D721Med (cell line): Measurements from ENCODE around the gene RICTOR.

Source experiments
- DNase-seq: peaks from one replicate; pipeline ENCODE4 v3.0.0; 2011; ENCODE audit warnings: low spot score; ENCODE audit not compliant: insufficient read length
- FAIRE-seq: peaks from 2 replicates; lab custom pipeline; 2011; peaks lifted over from hg19 to GRCh38; lab: Jason Lieb, UNC
- CTCF ChIP-seq: IDR thresholded peaks from 2 replicates; pipeline ENCODE4 v1.5.1; 2012; ENCODE audit warnings: mild to moderate bottlenecking, control low read depth; ENCODE audit not compliant: insufficient read depth; ENCODE audit errors: missing control alignments

RICTOR gene, protein sequence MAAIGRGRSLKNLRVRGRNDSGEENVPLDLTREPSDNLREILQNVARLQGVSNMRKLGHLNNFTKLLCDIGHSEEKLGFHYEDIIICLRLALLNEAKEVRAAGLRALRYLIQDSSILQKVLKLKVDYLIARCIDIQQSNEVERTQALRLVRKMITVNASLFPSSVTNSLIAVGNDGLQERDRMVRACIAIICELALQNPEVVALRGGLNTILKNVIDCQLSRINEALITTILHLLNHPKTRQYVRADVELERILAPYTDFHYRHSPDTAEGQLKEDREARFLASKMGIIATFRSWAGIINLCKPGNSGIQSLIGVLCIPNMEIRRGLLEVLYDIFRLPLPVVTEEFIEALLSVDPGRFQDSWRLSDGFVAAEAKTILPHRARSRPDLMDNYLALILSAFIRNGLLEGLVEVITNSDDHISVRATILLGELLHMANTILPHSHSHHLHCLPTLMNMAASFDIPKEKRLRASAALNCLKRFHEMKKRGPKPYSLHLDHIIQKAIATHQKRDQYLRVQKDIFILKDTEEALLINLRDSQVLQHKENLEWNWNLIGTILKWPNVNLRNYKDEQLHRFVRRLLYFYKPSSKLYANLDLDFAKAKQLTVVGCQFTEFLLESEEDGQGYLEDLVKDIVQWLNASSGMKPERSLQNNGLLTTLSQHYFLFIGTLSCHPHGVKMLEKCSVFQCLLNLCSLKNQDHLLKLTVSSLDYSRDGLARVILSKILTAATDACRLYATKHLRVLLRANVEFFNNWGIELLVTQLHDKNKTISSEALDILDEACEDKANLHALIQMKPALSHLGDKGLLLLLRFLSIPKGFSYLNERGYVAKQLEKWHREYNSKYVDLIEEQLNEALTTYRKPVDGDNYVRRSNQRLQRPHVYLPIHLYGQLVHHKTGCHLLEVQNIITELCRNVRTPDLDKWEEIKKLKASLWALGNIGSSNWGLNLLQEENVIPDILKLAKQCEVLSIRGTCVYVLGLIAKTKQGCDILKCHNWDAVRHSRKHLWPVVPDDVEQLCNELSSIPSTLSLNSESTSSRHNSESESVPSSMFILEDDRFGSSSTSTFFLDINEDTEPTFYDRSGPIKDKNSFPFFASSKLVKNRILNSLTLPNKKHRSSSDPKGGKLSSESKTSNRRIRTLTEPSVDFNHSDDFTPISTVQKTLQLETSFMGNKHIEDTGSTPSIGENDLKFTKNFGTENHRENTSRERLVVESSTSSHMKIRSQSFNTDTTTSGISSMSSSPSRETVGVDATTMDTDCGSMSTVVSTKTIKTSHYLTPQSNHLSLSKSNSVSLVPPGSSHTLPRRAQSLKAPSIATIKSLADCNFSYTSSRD (N-terminal part only)

GRCh38 chr5:39074017-39074814 is at the start of gene RICTOR:
TSS of gene RICTOR (minus strand) at chr5:39074399. CDS start at chr5:39074377, 22 bp downstream.
- FAIRE-seq (no peak), DNase-seq (peak; percentile 25)
- TF ChIP-seq CTCF = no peak

- DNase-seq (no peak), FAIRE-seq (no peak)
- no peak for TF ChIP-seq CTCF
Observed at GRCh38 chr5:39121922-39122321, 47.7 kb upstream of the RICTOR start.

DNA sequence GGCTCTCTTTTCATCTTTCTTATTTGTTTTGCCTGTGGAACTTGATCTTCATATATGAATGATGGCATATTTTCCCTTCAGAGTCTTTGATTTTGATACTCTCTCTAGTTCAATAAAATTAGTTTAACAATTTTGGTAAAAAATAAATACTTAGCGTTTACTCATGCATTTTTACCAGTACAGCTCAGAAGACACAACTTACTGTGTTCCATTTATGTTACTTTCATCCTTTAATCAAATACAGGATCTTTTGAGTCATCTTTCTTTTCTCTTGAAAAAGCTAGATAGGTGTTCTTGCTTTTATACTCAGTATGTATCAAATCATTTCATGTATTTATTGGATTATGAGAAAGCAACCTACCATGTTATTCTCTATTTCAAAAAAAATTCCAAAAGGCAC is 47.1 kb upstream of the RICTOR start:
- no peak for DNase-seq
- no peak for FAIRE-seq
- TF ChIP-seq CTCF = no peak

- no peak for DNase-seq
- no peak for TF ChIP-seq CTCF
- FAIRE-seq = no peak
Observed at GRCh38 chr5:39120052-39120420, 45.8 kb upstream of the RICTOR start.

DNA sequence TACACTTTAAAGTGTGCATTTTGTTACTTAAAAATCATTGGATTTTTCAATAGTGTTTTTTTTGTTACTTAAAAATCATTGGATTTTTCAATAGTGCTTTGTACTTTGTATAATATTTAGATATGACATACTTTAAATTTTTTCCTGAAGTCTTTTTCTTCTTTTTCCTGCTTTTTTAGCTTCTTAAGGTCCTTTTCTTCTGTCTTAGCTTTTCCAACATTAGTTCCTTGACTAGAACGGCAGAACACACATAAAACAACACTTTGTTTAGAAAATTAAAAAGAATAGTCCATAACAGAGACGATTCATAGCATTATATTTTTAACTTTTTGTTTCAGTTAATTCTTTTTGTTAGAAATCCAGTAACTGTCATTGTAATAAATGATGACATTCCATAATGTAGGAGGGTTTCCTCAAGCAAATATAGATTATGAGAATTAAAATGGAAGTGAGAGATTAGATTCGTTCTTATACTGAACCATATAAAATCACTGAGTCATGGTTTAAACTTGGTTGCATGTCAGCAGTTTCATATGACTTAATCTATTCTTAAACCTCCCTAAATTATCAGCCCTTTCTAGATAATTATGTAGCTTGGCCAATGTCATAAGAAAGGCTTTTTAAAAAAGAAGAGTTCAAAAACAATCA is 45.3 kb upstream of the RICTOR start:
- FAIRE-seq (no peak), DNase-seq (no peak)
- no peak for TF ChIP-seq CTCF

- DNase-seq (no peak), FAIRE-seq (peak; percentile 41)
- TF ChIP-seq CTCF = no peak
Observed at GRCh38 chr5:39118638-39119037, 44.4 kb upstream of the RICTOR start.
